GM11168 (cell line): ENCODE results near the gene GPR63.

Source experiments
- in situ Hi-C: fragments of 300-500 bp; cut with MboI; formaldehyde crosslinking; loops from one replicate; pipeline ENCODE4 v1.12.0; 2022; ENCODE audit warnings: low sequenced_read_pairs; ENCODE audit not compliant: unreplicated experiment

GPR63 gene

DNA sequence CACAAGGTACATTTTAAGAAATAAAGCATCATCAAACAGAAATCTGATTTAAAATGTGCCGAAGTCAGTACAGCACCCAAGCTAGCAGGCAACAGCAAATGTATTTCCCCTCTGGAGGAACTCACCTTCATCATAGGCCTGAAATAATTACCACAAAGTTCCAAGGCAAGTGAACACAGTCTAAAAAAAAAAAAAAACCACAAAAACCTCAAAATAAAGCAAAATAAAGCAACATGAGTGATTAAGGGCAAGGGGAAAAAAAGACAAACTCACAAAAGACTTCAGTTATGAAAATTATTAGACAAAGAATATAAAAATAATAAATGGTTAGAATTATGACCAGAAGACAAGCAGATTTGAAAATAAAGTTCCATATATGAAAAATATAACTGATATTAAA is 10.4 kb downstream of the GPR63 start:
- in situ Hi-C loops: no loop called here

- in situ Hi-C loops: no loop called here
Observed at GRCh38 chr6:96823743-96824142, 13.5 kb downstream of the GPR63 start.

DNA sequence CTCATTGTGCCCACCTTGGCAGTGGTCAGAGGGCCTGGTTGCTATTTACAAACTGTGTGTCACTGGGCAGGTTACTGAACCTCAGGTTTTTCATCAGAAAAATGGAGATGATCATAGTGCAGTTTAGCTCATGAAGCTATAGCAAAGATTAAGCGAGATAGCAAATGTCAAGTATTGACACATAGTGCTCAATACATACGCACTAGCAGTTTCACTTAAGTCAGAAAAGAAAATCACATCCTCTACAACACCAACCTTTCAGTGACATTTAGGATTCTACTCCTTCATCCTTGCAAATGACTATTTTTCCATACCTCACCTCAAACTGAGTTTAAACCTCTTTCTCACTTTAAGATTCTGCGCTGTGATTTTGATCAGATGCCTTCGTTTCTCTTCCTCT is 16.2 kb downstream of the GPR63 start:
- in situ Hi-C loops: no loop called here

GRCh38 chr6:96816301-96816817 is 20.9 kb downstream of the GPR63 start:
- in situ Hi-C loops: no loop called here

DNA sequence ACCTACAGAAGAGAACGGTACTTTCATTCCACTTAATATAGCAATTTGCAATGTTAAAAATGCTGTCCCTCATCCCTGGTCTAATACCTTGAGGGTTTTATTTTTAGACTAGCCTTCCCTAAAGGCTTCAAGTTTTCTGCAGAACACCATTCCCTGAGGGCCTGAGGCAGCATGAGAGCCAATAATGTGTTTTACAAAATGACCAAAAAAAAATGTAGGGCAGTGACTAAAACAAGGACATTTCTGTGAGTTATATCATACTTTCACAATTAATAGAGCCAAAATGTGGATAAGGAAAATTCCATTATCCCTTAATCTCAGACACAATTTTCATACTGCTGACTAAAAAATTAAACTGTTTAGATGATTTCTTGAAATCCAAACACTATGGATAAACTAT is 22.7 kb downstream of the GPR63 start:
- in situ Hi-C loops: no loop called here

- in situ Hi-C loops: no loop called here
Observed at GRCh38 chr6:96812077-96812703, 25.1 kb downstream of the GPR63 start.

GRCh38 chr6:96811670-96812069 is 25.6 kb downstream of the GPR63 start:
- in situ Hi-C loops: no loop called here

- in situ Hi-C loops: no loop called here
Observed at GRCh38 chr6:96811136-96811535, 26.1 kb downstream of the GPR63 start.

- in situ Hi-C loops: no loop called here
Observed at GRCh38 chr6:96809119-96809518, 28.2 kb downstream of the GPR63 start.

- in situ Hi-C loops: no loop called here
Observed at GRCh38 chr6:96803106-96803481, 34.2 kb downstream of the GPR63 start.

GRCh38 chr6:96795481-96795880 is 41.8 kb downstream of the GPR63 start:
- in situ Hi-C loops: no loop called here

GRCh38 chr6:96794980-96795379 is 42.3 kb downstream of the GPR63 start:
- in situ Hi-C loops: no loop called here

DNA sequence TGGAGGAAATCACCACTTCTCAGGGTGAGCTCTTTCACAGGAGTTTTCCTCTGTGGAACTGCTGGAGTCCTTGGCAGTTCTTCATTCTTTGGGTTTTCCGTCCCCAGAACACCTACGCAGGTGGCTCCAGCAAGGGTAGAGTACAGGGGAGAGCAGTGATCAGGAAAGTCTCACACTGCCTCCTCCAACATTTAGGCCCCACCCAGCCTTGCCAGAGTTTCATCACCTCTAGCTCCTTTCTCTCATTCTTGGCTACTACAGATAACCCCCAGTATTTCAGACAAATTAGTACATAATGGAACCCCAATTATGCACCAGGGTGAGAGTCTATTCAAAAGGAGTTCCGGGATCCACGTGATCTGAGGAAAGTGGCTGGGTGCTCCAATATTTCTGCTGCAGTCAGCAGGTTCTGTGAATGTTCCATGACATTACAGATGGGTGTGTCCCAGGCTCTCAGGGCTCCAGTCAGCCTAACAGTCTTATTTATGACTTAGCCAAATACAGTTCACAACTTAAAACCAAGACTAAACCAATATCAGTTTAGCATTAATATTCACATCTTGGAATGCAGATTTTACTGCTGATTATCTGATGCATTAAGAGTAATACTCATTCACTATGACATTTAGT is 44.6 kb downstream of the GPR63 start:
- in situ Hi-C loops: no loop called here

DNA sequence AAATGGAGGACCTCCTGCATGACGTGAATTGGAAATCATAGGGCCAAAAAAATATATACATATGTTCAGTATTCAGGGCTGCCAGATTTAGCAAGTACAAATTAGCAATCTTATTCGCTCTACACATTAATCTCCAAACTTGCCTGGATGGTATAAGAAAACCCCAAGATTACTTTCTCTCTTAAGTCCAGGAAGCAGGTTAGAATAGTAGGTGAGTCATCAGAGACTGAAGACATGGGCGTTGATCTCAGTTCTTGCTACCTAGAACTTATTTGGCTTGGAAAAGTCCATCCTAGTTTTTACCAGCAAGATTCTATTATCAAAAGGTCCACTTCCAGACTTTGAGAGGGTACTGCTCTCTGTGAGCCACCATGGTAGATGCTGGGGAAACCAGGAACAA is 47.4 kb downstream of the GPR63 start:
- in situ Hi-C loops: no loop called here

DNA sequence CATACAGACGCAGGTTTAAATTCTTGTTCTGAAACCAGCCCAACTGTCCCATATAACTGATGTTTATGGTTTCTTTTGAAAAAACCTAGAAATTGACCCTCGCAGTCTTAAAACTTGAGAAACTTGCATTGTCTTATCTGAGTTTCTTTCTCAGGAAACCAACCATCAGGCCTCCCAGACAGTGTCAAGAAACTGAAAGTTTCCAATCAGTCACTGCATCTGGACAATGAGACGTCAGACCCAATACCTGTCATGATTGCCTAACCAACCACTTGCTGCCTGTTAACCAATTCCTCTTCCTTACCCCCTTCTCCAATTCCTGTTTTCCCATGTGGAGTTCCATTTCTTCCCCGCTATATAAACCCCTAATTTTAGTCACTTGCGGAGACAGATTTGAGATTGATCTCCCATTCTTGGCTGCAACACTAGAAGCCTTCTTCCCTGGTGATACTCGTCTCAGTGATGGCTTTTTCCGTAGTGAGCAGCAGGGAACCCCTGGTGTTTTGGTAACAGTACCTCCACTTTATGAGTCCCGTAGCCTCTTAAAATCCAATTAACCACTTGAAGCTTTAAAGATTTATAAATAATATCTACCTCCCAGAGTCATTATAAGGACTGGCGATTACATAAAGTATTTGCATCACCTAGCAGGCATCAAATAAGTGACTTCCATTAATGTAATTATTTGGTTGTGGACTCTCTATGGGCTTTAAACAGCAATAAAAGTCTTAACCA is 49.3 kb downstream of the GPR63 start:
- in situ Hi-C loops: no loop called here

DNA sequence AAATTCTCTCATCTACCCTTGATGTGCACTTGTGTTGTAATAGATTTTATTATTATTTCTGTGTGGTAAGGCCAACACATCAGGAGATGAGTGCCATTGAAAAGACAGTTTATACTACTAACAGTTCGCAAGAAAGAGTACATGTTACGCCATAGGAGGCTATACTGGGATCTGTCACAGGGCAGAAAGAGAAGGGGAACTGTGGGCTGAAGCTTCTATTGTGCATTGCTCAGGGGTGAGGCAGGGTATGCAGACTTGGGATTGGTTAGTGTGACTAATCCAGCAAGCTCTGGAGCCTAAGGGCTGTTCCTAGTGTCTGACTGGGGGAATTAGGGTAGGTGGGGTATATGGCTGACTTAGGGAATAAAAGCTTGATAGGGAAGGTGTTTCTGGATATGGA is 50.9 kb downstream of the GPR63 start:
- in situ Hi-C loops: no loop called here

DNA sequence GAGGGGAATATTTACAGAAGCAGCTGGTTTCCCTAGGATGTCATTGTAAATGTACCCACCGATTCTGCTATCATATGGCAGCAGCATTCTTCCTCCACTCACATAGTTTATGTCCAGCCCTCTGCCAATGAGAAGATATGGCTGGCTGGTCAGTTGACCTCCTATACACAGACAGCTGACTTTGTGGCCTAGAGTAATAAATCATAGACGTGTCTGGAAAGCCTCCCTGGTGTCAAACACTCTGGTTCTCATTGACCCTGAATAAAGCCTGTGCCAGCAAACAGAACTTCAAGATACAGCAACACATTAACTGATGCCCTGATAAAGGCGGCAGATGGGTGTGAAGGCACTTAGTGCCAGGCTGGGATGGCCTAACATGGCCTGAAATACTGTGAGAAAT is 52.6 kb downstream of the GPR63 start:
- in situ Hi-C loops: no loop called here

- in situ Hi-C loops: no loop called here
Observed at GRCh38 chr6:96783307-96783706, 54.0 kb downstream of the GPR63 start.

- in situ Hi-C loops: no loop called here
Observed at GRCh38 chr6:96781557-96781956, 55.7 kb downstream of the GPR63 start.

DNA sequence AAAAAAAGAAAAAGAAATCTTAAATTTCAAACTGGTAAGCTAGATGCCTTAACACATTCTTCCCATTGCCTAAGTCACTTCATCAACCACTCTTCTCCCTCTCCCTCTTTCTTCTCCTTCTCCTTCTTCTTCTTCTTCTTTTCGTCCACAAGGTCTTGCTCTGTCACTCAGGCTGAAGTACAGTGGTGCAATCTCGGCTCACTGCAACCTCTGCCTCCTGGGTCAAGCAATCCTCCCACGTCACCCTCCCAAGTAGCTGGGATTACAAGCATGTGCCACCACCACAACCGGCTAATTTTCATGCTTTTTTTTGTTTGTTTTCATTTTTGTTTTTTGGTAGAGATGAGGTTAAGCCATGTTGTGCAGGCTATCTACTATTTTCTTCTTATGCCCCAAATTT is 60.2 kb downstream of the GPR63 start:
- in situ Hi-C loops: no loop called here

DNA sequence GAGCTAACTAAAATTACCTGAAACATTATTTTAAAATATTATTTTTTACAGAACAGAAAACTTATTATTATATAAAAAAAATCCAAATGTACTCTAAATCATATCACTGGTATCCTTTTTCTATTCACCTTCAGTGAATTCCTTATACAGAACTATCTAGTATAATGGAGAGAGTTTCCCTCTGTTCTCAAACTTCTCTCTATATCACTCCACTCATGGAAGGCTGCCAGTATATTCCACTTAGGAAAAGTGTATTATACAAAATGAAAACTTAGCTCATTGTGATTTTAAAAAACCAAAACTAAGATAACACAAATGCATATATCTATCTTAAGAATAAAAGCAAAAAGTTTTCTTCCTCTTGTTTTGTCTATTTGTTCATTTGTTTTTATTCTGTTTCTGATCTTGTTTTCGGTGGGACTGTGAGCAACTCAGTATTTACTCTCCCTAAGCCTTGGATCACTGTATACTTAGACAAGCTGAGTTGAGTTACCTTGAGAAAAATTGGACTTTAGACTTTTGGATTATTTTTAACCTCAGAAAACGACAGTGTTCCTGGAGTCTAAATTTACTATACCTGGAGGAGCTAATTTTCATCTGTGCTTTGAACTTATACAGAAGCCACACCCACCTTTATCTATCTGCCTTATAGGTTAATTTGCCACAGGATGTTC is 61.4 kb downstream of the GPR63 start:
- in situ Hi-C loops: no loop called here
